ENCODE results near the gene HNRNPL. TPM values are rescaled to one million over a fixed set of nuclear protein-coding genes. Genes with fewer than 3 reads are reported as not detected.

The HNRNPL gene
- polyA plus RNA-seq, 3 donors: 51.9 to 234 (median 58.7) TPM

DNA sequence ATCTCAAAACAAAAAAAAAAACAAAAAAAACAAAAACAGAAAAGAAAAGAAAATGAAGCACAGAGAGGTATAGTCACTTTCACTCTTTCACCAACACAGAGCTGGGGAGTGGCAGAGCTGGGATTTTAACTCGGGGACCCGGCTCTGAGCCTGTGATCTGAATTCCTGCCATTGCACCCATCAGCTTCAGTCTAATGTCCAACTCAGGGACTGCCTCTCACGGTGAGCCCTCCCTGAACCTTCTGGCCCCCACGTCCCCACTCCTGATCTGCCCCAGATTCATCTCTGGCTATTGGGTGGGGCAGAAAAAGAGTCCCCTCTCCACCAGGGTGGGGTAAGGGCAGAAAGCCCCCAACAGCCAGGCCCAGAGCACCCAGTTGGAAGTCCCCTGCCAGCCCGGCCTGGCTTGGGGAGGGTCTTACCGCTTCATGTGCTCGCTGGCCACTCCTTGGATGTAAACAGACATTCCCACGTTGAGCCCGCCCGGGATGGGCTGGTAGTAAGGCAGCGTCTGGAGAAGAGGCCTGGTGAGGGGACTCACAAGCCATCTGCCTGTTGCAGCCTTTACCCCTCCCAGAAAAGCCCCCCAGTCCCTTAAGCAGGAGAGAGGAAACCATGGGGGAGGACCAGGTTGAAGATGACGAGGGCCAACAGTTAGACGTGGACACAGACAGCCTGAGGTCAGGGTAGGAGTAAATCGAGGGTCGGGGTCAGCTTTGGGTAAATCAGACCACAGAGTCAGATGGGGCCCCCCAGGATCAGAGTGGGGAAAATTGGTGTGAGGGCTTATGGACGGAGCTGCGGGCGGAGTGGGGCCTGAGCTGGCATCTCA is 37.6 kb downstream of the HNRNPL start:
- Mint-ChIP-seq H3K4me3 (no peak overlapping the region), H3K9me3 (peaks cover 0 to 1% (median 0%) of the 10 kb centered on the region in 7 donors), H3K27me3 (ENCODE audit: low read depth in 3 of 3) (peaks cover 0 to 3% (median 0%) of the 10 kb centered on the region in 3 donors), H3K27ac (no peak overlapping the region), H3K36me3 (peaks cover 22 to 28% of the 10 kb centered on the region in 2 donors), H3K4me1 (peaks cover 4% of the 10 kb centered on the region)
- WGBS (ENCODE audit: insufficient coverage): 95% methylated on average over 10 of the region's 18 CpGs
- intact Hi-C loops (cut with micrococcal nuclease): no loop called here
- TF ChIP-seq, protein P1, sequence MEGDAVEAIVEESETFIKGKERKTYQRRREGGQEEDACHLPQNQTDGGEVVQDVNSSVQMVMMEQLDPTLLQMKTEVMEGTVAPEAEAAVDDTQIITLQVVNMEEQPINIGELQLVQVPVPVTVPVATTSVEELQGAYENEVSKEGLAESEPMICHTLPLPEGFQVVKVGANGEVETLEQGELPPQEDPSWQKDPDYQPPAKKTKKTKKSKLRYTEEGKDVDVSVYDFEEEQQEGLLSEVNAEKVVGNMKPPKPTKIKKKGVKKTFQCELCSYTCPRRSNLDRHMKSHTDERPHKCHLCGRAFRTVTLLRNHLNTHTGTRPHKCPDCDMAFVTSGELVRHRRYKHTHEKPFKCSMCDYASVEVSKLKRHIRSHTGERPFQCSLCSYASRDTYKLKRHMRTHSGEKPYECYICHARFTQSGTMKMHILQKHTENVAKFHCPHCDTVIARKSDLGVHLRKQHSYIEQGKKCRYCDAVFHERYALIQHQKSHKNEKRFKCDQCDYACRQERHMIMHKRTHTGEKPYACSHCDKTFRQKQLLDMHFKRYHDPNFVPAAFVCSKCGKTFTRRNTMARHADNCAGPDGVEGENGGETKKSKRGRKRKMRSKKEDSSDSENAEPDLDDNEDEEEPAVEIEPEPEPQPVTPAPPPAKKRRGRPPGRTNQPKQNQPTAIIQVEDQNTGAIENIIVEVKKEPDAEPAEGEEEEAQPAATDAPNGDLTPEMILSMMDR (IDR thresholded peaks at IDR 0.05): no peak
- no peak overlapping the region for H3K9ac ChIP-seq (ENCODE audit: insufficient read depth, low read length, poor library complexity, severe bottlenecking)
- H4K20me1 ChIP-seq (ENCODE audit: insufficient read depth, low read length): no peaks in the 10 kb centered on the region
- H3K4me3 ChIP-seq (replicated peaks in 1 of 3; ENCODE audit: low read depth in 2 of 3, low read length in 3 of 3): no peak overlapping the region
- H3K4me2 ChIP-seq (replicated peaks; ENCODE audit: extremely low read depth, low read length, poor library complexity, severe bottlenecking): no peak overlapping the region
- H2AFZ ChIP-seq (ENCODE audit: insufficient read depth, low read depth, low read length, poor library complexity, severe bottlenecking): no peak overlapping the region
- no peak overlapping the region for H3K27ac ChIP-seq (ENCODE audit: low read depth in 1 of 2, low read length in 2 of 2)
- H3K79me2 ChIP-seq (ENCODE audit: insufficient read depth, low read length): no peaks in the 10 kb centered on the region
- no peaks in the 10 kb centered on the region for H3K9me3 ChIP-seq (replicated peaks in 1 of 2; ENCODE audit: control insufficient read depth in 1 of 2, insufficient read depth in 1 of 2, low read length in 2 of 2)
- peaks cover 24 to 26% of the 10 kb centered on the region in 2 donors for H3K36me3 ChIP-seq (replicated peaks in 1 of 2; ENCODE audit: control insufficient read depth in 1 of 2, insufficient read depth in 2 of 2, low read length in 2 of 2)
- DNase-seq: no peak
- no peaks in the 10 kb centered on the region for H3K4me1 ChIP-seq (ENCODE audit: control insufficient read depth in 1 of 2, insufficient read depth in 2 of 2, low read length in 2 of 2)
- no peaks in the 10 kb centered on the region for H3K27me3 ChIP-seq (ENCODE audit: control insufficient read depth in 2 of 2, insufficient read depth in 2 of 2, low read length in 2 of 2)

DNA sequence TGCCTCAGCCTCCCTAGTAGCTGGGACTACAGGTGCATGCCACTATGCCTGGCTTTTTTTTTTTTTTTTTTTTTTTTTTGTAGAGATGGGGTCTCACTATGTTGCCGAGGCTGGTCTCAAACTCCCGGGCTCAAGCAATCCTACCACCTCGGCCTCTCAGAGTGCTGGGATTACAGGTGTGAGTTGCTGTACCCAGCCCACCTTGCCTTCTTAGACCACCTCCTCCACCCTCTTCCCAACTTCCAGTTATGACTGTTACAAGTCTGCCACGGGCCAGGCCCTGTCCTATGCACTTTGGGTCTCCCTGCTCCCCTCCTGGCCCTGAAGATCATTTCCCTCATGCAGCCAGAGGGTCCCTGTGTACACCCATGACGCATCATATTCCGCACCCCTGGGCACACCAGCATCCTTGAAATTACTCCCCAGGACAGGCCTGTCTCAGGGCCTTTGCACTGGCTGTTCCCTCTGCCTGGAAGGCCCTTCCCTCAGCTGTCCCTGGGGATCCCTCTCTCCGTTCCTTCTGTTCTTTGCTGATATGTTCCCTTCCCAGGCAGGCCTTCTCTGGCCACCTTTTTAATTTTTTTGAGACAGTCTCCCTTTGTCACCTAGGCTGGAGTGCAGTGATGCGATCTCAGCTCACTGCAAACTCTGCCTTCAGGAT is 40.1 kb downstream of the HNRNPL start:
- Histone ChIP-seq H3K79me2 (ENCODE audit: insufficient read depth, low read length) (no peaks in the 10 kb centered on the region), H2AFZ (ENCODE audit: insufficient read depth, low read depth, low read length, poor library complexity, severe bottlenecking) (no peak overlapping the region), H4K20me1 (ENCODE audit: insufficient read depth, low read length) (no peaks in the 10 kb centered on the region), H3K4me3 (replicated peaks in 1 of 3; ENCODE audit: low read depth in 2 of 3, low read length in 3 of 3) (no peak overlapping the region), H3K27me3 (ENCODE audit: control insufficient read depth in 2 of 2, insufficient read depth in 2 of 2, low read length in 2 of 2) (no peaks in the 10 kb centered on the region), H3K4me1 (ENCODE audit: control insufficient read depth in 1 of 2, insufficient read depth in 2 of 2, low read length in 2 of 2) (peaks cover 3 to 5% of the 10 kb centered on the region in 2 donors), H3K36me3 (replicated peaks in 1 of 2; ENCODE audit: control insufficient read depth in 1 of 2, insufficient read depth in 2 of 2, low read length in 2 of 2) (peaks cover 0 to 1% of the 10 kb centered on the region in 2 donors), H3K9ac (ENCODE audit: insufficient read depth, low read length, poor library complexity, severe bottlenecking) (no peak overlapping the region), H3K9me3 (replicated peaks in 1 of 2; ENCODE audit: control insufficient read depth in 1 of 2, insufficient read depth in 1 of 2, low read length in 2 of 2) (no peaks in the 10 kb centered on the region), H3K4me2 (replicated peaks; ENCODE audit: extremely low read depth, low read length, poor library complexity, severe bottlenecking) (no peak overlapping the region), H3K27ac (ENCODE audit: low read depth in 1 of 2, low read length in 2 of 2) (no peak overlapping the region)
- Mint-ChIP-seq H3K27ac (no peak overlapping the region), H3K9me3 (peaks cover 0 to 1% (median 0%) of the 10 kb centered on the region in 7 donors), H3K4me3 (no peak overlapping the region), H3K36me3 (peaks cover 0 to 3% of the 10 kb centered on the region in 2 donors), H3K27me3 (ENCODE audit: low read depth in 3 of 3) (peaks cover 0 to 3% (median under 1%) of the 10 kb centered on the region in 3 donors), H3K4me1 (peaks cover 8% of the 10 kb centered on the region)
- intact Hi-C loops (cut with micrococcal nuclease): no loop called here
- WGBS (ENCODE audit: insufficient coverage): 100% methylated on average over 5 of the region's 8 CpGs
- DNase-seq: no peak
- TF ChIP-seq, protein P1 (IDR thresholded peaks at IDR 0.05): no peak
